ENCODE data around the gene MZT2A.
"Not testable (repeated sequence)": the region's sequence is repeated elsewhere in the genome, so short reads cannot be mapped to it uniquely, and the experiment has no call there.

MZT2A gene, protein sequence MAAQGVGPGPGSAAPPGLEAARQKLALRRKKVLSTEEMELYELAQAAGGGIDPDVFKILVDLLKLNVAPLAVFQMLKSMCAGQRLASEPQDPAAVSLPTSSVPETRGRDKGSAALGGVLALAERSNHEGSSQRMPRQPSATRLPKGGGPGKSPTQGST

DNA sequence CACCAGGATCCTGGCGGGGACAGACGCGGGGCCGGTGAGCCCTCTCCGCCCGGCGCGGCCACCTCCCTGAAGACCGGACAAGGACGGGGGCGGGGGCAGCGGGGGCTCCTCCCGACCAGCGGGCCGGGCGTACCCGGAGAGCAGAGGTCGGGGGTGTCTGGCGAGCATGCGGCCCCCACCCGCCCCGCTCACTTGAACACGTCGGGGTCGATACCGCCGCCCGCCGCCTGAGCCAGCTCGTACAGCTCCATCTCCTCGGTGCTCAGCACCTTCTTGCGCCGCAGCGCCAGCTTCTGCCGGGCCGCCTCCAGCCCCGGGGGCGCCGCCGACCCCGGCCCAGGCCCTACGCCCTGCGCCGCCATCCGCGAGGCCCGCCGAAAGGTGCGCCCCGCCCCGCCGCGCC is at the start of gene MZT2A:
TSS of gene MZT2A (minus strand) at position 383 of the 403 bp plus-strand sequence. CDS start at position 362, 21 bp downstream.
- not testable (repeated sequence) for DNase-seq

DNA sequence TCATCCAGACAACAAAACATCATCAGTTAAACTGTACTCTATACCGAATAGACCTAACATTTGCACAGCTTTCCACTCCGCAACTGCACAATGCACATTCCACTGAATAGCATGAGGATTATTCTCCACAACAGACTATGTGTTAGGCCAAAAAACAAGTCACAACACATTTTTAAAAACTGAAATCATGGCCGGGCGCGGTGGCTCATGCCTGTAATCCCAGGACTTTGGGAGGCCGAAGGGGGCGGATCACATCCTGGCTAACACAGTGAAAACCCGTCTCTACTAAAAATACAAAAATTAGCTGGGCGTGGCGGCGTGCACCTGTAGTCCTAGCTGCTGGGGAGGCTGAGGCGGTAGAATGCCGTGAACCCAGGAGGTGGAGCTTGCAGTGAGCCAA is 46.7 kb upstream of the MZT2A start:
- not testable (repeated sequence) for DNase-seq

DNA sequence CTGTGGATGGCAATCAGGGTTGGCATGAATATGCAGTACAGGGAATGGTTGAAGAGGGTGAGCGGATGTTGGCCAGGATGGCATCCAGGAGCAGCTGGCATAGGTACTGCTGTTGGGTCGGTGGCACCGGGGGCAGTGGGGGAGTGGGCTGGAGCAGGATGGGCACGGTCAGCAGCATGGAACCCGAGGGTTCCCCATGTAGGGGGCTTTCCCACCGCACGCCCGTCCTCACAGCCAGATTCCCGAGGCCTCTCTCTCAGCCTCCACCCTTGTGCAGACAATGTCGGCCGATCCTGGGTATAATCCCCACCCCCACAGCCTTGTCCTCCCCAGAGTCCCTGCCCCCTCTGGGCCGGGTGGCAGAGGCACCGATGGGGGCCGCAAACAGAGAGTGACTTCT is 44.6 kb upstream of the MZT2A start:
- DNase-seq = not testable (repeated sequence)

GRCh38 chr2:131535951-131536826 is 44.0 kb upstream of the MZT2A start:
- not testable (repeated sequence) for DNase-seq

DNA sequence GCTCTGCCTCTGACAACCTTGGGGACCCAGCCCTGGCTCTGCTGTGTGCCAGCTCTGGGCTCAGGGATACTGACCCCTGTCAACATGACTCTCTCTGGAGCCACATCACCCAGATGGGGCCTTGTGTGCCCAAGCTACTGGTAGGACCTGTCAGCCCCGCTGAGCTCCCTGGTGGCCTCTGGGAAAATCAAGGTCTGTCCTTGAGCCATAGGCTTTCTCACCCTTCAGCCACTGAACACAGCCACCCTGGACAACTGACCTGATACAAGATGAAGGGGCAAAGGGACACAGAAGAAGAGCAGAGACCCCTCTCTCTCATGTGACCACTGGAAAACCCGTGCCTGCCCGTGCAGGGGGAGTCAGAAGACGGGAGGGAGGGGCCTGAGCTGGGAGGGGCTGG is 43.3 kb upstream of the MZT2A start:
- no peak for DNase-seq

GRCh38 chr2:131534965-131535364 is 42.8 kb upstream of the MZT2A start:
- not testable (repeated sequence) for DNase-seq

DNA sequence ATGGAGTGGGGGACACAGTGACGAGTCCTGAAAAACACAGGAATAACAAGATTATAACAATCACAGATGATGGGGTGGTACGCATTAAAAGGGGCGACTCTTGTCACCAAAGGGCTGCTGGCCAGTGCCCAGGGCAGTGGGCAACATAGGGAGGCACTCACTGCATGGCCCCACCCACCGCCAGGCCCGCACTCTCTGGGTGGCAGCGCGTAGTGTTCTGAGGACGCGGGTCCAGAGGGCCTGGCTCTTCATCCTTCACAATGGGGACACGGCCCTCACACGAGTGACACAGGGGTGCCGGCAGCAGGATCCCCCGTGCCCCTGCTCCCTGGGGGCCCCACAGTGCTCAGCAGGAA is 42.1 kb upstream of the MZT2A start:
- not testable (repeated sequence) for DNase-seq

DNA sequence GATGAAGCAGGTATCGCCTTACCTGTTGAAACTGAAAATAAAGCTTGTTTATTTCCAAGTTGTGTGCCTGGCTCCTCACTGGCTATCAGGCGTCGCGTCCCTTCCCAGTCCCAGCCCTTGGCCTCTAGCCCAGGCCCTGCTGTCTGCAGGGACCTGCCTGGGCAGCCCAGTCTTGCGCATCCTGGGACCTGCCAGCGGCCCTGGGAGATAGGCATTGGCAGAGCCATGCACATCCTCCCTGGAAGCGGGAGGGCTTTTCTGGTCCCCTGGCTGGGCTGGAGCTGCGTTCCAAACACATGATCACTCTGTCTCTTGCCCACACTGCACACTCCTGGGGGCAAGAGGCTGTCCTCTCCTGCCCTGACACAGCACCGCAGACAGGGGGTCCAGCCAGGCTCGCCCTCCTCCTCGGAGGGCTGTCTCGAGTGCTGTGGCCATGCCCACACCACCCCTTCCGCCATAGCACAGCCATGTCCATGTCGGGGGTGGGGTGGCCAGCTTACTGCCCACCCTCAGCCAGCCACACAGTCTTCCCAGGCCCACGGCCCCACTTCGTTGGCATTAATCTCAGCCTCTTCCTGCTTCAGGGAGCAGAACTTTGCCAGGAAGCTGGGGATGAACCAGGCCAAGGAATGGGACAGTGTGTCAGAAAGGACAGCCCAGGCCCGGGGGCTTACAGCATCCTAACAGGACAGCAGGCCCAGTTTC is 41.6 kb upstream of the MZT2A start:
- DNase-seq = not testable (repeated sequence)

DNA sequence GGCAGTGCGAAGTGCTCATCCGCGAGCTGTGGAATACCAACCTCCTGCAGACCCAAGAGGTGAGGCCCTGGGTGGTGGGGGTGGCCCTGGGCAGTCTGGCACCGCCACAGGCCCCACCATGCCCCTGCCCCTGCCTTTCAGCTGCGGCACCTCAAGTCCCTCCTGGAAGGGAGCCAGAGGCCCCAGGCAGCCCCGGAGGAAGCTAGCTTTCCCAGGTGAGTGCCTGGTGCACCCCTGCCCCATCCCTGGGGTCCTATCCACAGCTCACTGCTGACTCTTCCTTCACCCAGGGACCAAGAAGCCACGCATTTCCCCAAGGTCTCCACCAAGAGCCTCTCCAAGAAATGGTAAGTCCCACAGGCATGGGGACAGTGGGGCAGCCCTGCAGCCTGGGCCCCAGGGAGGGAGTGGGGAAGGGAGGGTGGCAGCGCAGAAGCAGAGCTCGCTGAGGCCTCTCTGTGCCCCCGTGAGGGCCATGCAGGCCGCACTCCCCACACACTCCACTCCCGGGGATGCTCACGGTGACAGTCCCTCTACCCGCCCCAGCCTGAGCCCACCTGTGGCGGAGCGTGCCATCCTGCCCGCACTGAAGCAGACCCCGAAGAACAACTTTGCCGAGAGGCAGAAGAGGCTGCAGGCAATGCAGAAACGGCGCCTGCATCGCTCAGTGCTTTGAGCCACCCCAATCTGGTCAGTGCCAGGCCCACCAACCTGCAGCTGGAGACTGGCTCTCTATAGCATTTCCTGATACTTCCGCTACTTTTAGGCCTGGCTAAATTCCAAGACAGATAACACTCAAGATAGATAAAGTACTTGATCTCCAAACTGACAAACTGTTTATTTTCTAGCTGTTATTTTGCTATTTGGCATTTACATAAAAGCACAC is 40.8 kb upstream of the MZT2A start:
- not testable (repeated sequence) for DNase-seq

GRCh38 chr2:131531547-131532185 is 39.5 kb upstream of the MZT2A start:
- DNase-seq = not testable (repeated sequence)

GRCh38 chr2:131530626-131531344 is 38.6 kb upstream of the MZT2A start:
- not testable (repeated sequence) for DNase-seq

DNA sequence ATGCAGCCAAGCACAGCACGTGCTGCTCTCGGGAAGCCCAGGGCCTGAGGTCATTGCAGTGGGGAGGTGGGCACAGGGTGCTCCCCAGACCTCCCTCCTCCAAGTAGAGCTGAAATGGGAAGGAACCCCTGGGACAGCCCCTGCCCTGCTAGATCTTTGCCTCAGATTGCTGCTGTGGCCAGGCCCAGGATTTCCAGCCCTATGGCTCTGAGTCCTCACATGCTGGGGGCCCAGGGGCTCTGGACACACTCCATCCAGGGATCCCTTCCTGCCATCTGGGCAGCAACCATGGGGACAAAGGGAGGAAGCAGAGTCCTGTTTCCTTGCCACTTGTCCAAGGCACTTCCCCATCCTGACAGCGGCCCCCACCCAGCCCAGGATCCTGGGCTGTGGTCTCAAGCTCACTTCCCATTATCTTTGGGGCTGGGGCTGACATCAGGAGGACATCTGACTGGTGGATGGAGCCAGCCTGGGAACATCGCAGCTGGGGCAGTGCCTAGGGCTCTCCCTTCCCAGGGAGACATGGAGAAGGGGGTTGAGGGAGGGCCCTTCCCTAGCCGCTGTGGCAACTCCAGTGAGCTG is 37.8 kb upstream of the MZT2A start:
- not testable (repeated sequence) for DNase-seq

DNA sequence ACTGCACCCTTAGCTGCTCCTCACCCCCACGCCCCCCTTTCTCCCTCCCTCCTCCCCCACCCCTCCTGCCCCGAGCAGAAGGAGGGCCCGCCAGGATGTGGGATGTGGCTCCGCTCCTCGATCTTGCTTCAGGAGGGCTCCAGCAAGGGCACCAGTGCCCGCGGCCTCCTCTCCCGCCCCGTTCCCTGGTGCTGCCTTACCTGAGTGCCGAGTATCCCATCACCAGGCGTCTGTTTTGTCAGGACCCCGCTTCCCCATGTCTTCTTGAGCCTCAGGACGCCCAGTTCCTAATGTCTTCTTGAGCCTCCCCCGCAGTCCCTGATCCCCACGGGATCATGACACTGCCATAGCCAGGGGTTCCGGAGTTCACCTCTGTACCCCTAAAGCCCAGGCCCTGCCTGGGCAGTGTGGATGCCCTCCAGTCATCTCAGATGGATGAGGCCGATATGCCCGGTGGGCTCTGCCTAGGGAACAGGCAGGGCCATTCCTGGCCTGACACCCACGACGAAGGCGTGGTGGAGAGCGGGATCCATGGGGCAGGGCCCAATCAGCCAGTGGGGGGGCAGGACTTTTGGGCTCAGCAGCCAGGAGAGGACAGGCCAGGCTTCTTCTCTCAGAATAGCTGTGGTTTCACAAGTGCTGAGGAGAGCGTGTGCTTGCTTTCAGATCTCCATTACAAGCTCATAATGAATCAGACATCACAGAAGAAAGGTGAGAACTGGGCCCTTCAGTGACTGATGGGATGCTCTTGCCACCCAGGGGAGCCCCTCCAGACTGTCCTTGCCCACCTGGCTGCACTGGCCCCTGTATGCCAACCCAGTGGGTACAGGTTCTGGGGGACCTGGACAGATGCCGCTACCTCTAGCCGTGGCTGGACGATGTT is 37.0 kb upstream of the MZT2A start:
- not testable (repeated sequence) for DNase-seq

DNA sequence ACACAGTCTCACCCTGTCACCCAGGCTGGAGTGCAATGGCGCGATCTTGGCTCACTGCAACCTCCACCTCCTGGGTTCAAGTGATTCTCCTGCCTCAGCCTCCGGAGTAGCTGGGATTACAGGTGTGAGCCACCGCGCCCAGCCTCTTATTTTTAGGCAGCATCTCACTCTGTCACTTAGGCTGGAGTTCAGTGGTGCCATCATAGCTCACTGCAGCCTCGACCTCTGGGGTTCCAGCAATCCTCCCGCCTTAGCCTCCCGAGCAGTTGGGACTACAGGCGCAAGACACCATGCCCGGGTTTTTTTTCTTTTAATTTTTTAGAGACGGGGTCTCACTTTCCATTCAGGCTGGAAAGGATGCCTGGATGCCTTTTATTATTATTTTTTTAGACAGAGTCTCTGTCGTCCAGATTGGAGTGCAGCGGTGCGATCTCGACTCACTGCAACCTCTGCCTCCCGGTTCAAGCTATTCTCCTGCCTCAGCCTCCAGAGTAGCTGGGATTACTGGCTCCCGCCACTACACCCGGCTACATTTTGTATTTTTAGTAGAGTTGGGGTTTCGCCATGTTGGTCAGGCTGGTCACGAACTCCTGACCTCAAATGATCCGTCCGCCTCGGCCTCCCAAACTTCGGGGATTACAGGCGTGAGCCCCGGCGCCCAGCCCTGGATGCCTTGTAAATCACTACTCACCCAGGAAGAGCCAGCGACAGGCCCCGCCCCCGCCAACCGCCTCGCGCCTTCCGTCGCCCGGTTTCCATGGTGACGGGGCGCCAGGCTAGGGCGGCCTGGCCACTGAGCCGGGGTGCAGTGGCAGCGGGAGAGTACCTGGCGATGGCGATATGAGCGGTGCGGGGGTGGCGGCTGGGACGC is 35.2 kb upstream of the MZT2A start, which contains the start of gene CCDC74A:
TSS of gene CCDC74A (plus strand) at position 758 of the 871 bp plus-strand sequence. CDS start at position 841, 83 bp downstream.
- DNase-seq = peak; percentile 87

GRCh38 chr2:131525256-131525655 is 33.1 kb upstream of the MZT2A start:
- DNase-seq = not testable (repeated sequence)

GRCh38 chr2:131521961-131522781 is 30.0 kb upstream of the MZT2A start:
- no peak for DNase-seq

DNA sequence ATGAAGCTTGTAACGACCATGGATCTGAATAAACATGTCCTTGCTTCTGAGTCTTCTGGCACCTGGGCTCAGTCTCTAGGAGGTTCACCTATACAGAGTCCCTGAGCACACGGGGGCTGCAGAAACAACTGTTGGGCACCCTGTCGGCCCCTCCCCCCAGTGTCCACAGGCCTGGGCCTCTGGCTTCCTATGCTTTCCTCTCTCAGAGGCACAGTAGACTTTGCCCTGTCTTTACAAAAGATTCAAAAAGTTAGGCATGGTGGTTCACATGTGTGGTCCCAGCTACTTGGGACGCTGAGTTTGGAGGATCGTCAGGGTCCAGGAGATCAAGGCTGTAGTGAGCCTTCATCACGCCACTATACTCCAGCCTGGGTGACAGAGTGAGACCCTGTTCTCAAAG is 29.3 kb upstream of the MZT2A start:
- not testable (repeated sequence) for DNase-seq

GRCh38 chr2:131520526-131520925 is 28.3 kb upstream of the MZT2A start:
- DNase-seq = no peak

Measured in CD4-positive, alpha-beta T cell treated with Interleukin-15 for 1 hour (primary cell).